ENCODE measurements around the gene SYNGR2. TPM values are rescaled to one million over a fixed set of nuclear protein-coding genes. Genes with fewer than 3 reads are reported as not detected.

Gene SYNGR2
- total and polyA plus RNA-seq, 2 donors (not counting 3 experiments of a cell fraction or from before 2014, with no cell fraction given), result 65.9 to 281 TPM

GRCh38 chr17:78200451-78200850, 32.1 kb downstream of the SYNGR2 start:
- Histone ChIP-seq H3K27ac (ENCODE audit: insufficient read depth, low read depth, low read length) (no peak overlapping the region), H3K9ac (replicated peaks; ENCODE audit: extremely low read depth, insufficient read depth, low read length) (no peak overlapping the region), H3K9me1 (replicated peaks; ENCODE audit: control insufficient read depth, extremely low read depth, insufficient read depth, low read length) (no peaks in the 10 kb centered on the region), H4K20me1 (replicated peaks; ENCODE audit: control insufficient read depth, extremely low read depth, insufficient read depth, low read length) (no peaks in the 10 kb centered on the region), H3K4me3 (replicated peaks in 1 of 3; ENCODE audit: insufficient read depth in 1 of 3, low read depth in 1 of 3, low read length in 3 of 3) (no peak overlapping the region), H3K4me2 (ENCODE audit: insufficient read depth, low read length) (no peak overlapping the region), H3K79me2 (ENCODE audit: control insufficient read depth, insufficient read depth, low read length) (no peaks in the 10 kb centered on the region), H2AFZ (ENCODE audit: low read depth, low read length) (no peak overlapping the region), H3K27me3 (ENCODE audit: control insufficient read depth in 2 of 2, insufficient read depth in 2 of 2, low read length in 2 of 2) (no peaks in the 10 kb centered on the region), H3K36me3 (ENCODE audit: control insufficient read depth in 2 of 2, extremely low read depth in 1 of 2, insufficient read depth in 2 of 2, low read length in 2 of 2) (peaks cover 0 to 20% of the 10 kb centered on the region in 2 experiments), H3K4me1 (ENCODE audit: control insufficient read depth, extremely low read depth, insufficient read depth, low read length) (peaks cover 5% of the 10 kb centered on the region), H3K9me3 (replicated peaks; ENCODE audit: control insufficient read depth, insufficient read depth, low read length) (no peaks in the 10 kb centered on the region)
- TF ChIP-seq FOS (IDR thresholded peaks at IDR 0.05; ENCODE audit: borderline replicate concordance, insufficient read depth, low read length), result no peak
- TF ChIP-seq GATA2 (IDR thresholded peaks at IDR 0.05; ENCODE audit: insufficient read depth, insufficient read length, low read depth, low read length), result no peak
- TF ChIP-seq MAX (IDR thresholded peaks at IDR 0.05; ENCODE audit: insufficient read depth, insufficient read length), result no peak
- no peak for TF ChIP-seq POLR2AphosphoS5 (IDR thresholded peaks at IDR 0.05; ENCODE audit: insufficient read depth, low read depth, low read length)
- no peak for TF ChIP-seq POLR2A (IDR thresholded peaks at IDR 0.05; ENCODE audit: low read depth, low read length)
- TF ChIP-seq JUN (IDR thresholded peaks at IDR 0.05; ENCODE audit: borderline replicate concordance, insufficient read depth, insufficient read length, low read depth), result no peak
- TF ChIP-seq MYC (IDR thresholded peaks at IDR 0.05; ENCODE audit: low read depth, low read length), result no peak
- no peak for TF ChIP-seq CTCF (IDR thresholded peaks at IDR 0.05; ENCODE audit: extremely low read depth in 1 of 2, insufficient read depth in 1 of 2, low read depth in 1 of 2, low read length in 2 of 2)
- ChIA-PET CTCF (interaction anchor here (1.1 kb wide), 1 partner anchor 24 kb away, joined by 3 read pairs; no protein-coding TSS in a partner anchor), POLR2A (interaction anchor here (0.7 kb wide), 1 partner anchor 31 kb away, joined by 6 read pairs; no protein-coding TSS in a partner anchor)
- dilution Hi-C loops (cut with MboI; ENCODE audit: extremely low pct_ligation_motif_present, low sequenced_read_pairs), result no loop called here
- intact Hi-C loops (cut with micrococcal nuclease), result no loop called here
- FAIRE-seq, result no peak
- no TSS peak for BruUV-seq (replicated peaks)
- no peak for DNase-seq (ENCODE audit: low read depth, low spot score)

Data from endothelial cell of umbilical vein (primary cell).